HepG2 (cell line): ENCODE results near the gene SEMA6D.

Experiments
- CREB1 ChIP-seq, 2 experiments: fragments of 450-650 bp in 1 of 2; IDR thresholded peaks; 2 replicates each; pipeline ENCODE4 v1.6.1; 2016 to 2017; ENCODE audit warnings: control low read depth in 1 of 2, mild to moderate bottlenecking in 1 of 2, missing compliant biosample characterization in 1 of 2, missing genetic modification characterization in 1 of 2
- EZH2 ChIP-seq: conservative IDR thresholded peaks from 2 replicates; pipeline ENCODE4 v1.6.1; 2012; ENCODE audit warnings: mild to moderate bottlenecking, low read depth, low read length, moderate library complexity
- FIP1L1 ChIP-seq: fragments of 200-400 bp; formaldehyde crosslinking; IDR thresholded peaks from 2 replicates; pipeline ENCODE4 v1.6.1; 2018; ENCODE audit warnings: low read depth, mild to moderate bottlenecking, low read length, moderate library complexity, borderline replicate concordance; ENCODE audit not compliant: insufficient read depth
- FOXP1 ChIP-seq, 2 experiments: fragments of 450-650 bp in 1 of 2; IDR thresholded peaks; 2 replicates each; pipeline ENCODE4 v1.6.1; 2017 to 2018; ENCODE audit warnings: antibody characterized with exemption in 1 of 2
- MYC ChIP-seq: sonication (generic); formaldehyde crosslinking; IDR thresholded peaks from 2 replicates; pipeline ENCODE4 v1.9.0; 2021; ENCODE audit warnings: missing genetic modification reagents, borderline replicate concordance
- POLR2A ChIP-seq, 2 experiments: IDR thresholded peaks; 2 replicates each; pipeline ENCODE4 v1.6.1; 2011; ENCODE audit warnings: low read depth in 2 of 2, low read length in 2 of 2, mild to moderate bottlenecking in 1 of 2, moderate library complexity in 1 of 2; ENCODE audit not compliant: insufficient read depth in 1 of 2
- RAD21 ChIP-seq: fragments of 450-650 bp; formaldehyde crosslinking; IDR thresholded peaks from 2 replicates; pipeline ENCODE4 v1.5.0; 2020; ENCODE audit warnings: mild to moderate bottlenecking
- ZNF879 ChIP-seq: sonication (generic); formaldehyde crosslinking; IDR thresholded peaks from 2 replicates; pipeline ENCODE4 v1.8.1; 2023; ENCODE audit warnings: missing genetic modification reagents
- TF ChIP-seq, protein P1 (sequence below): IDR thresholded peaks from 2 replicates; pipeline ENCODE4 v1.6.1; 2012; ENCODE audit warnings: low read depth, low read length, improper control_type of control experiment
- TF ChIP-seq, protein P2 (sequence below): sonication (generic); formaldehyde crosslinking; IDR thresholded peaks from 2 replicates; pipeline ENCODE4 v1.8.1; 2023; ENCODE audit warnings: mild to moderate bottlenecking, missing genetic modification reagents
- TF ChIP-seq, protein P3 (sequence below): IDR thresholded peaks from 2 replicates; pipeline ENCODE4 v1.6.1; 2012; ENCODE audit warnings: low read length, improper control_type of control experiment
- TF ChIP-seq, protein P4 (sequence below): IDR thresholded peaks from 2 replicates; pipeline ENCODE4 v1.6.1; 2016; ENCODE audit warnings: low read depth, control low read depth
- TF ChIP-seq, protein P5 (sequence below): sonication (generic); formaldehyde crosslinking; IDR thresholded peaks from 2 replicates; pipeline ENCODE4 v1.8.0; 2022; ENCODE audit warnings: missing genetic modification reagents, low read depth, mild to moderate bottlenecking, borderline replicate concordance

DNA sequence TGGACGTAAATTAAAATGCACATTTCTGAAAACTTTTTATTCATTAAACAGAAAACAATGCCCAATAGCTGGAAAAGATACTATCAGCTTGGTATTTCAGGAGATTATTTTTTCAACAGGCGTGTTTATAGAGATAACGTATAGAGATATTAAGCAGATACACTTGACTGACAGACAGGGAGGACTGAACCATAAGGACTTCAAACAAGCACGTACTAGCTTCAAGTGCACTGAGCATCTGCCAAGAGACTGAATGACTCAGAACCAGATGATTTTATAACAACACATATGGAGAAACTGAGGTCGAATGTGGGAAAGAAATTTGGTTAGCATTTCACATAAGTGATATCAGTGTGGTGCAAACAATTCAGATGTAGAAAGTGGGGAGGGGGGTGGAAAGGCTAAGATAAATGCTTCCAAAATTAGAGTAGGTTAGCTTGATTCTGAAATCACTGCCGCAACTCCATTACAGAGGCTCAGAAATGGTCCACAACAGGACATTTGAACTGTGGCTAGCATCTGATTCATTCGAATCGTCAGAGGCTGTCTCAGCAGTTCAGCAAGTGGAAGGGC lies 103.5 kb downstream of the SEMA6D start:
- TF ChIP-seq POLR2A (IDR thresholded peaks at IDR 0.05; ENCODE audit: insufficient read depth in 1 of 2, low read depth in 2 of 2, low read length in 2 of 2) = no peak
- no peak for TF ChIP-seq CREB1 (IDR thresholded peaks at IDR 0.05)
- no peak for TF ChIP-seq CREB1 (CRISPR knock-in tag; IDR thresholded peaks at IDR 0.05)
- TF ChIP-seq, protein P1, sequence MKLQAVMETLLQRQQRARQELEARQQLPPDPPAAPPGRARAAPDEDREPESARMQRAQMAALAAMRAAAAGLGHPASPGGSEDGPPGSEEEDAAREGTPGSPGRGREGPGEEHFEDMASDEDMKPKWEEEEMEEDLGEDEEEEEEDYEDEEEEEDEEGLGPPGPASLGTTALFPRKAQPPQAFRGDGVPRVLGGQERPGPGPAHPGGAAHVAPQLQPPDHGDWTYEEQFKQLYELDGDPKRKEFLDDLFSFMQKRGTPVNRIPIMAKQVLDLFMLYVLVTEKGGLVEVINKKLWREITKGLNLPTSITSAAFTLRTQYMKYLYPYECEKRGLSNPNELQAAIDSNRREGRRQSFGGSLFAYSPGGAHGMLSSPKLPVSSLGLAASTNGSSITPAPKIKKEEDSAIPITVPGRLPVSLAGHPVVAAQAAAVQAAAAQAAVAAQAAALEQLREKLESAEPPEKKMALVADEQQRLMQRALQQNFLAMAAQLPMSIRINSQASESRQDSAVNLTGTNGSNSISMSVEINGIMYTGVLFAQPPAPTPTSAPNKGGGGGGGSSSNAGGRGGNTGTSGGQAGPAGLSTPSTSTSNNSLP = no peak
- TF ChIP-seq, protein P2, sequence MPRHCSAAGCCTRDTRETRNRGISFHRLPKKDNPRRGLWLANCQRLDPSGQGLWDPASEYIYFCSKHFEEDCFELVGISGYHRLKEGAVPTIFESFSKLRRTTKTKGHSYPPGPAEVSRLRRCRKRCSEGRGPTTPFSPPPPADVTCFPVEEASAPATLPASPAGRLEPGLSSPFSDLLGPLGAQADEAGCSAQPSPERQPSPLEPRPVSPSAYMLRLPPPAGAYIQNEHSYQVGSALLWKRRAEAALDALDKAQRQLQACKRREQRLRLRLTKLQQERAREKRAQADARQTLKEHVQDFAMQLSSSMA (CRISPR knock-in tag) = no peak
- no peak for TF ChIP-seq MYC (CRISPR knock-in tag)
- TF ChIP-seq EZH2 = no peak
- TF ChIP-seq FOXP1 (IDR thresholded peaks at IDR 0.05) = no peak
- TF ChIP-seq FOXP1 (CRISPR knock-in tag; IDR thresholded peaks at IDR 0.05) = no peak
- TF ChIP-seq, protein P3, sequence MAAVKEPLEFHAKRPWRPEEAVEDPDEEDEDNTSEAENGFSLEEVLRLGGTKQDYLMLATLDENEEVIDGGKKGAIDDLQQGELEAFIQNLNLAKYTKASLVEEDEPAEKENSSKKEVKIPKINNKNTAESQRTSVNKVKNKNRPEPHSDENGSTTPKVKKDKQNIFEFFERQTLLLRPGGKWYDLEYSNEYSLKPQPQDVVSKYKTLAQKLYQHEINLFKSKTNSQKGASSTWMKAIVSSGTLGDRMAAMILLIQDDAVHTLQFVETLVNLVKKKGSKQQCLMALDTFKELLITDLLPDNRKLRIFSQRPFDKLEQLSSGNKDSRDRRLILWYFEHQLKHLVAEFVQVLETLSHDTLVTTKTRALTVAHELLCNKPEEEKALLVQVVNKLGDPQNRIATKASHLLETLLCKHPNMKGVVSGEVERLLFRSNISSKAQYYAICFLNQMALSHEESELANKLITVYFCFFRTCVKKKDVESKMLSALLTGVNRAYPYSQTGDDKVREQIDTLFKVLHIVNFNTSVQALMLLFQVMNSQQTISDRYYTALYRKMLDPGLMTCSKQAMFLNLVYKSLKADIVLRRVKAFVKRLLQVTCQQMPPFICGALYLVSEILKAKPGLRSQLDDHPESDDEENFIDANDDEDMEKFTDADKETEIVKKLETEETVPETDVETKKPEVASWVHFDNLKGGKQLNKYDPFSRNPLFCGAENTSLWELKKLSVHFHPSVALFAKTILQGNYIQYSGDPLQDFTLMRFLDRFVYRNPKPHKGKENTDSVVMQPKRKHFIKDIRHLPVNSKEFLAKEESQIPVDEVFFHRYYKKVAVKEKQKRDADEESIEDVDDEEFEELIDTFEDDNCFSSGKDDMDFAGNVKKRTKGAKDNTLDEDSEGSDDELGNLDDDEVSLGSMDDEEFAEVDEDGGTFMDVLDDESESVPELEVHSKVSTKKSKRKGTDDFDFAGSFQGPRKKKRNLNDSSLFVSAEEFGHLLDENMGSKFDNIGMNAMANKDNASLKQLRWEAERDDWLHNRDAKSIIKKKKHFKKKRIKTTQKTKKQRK = no peak
- TF ChIP-seq RAD21 (CRISPR knock-in tag) = no peak
- TF ChIP-seq, protein P4, sequence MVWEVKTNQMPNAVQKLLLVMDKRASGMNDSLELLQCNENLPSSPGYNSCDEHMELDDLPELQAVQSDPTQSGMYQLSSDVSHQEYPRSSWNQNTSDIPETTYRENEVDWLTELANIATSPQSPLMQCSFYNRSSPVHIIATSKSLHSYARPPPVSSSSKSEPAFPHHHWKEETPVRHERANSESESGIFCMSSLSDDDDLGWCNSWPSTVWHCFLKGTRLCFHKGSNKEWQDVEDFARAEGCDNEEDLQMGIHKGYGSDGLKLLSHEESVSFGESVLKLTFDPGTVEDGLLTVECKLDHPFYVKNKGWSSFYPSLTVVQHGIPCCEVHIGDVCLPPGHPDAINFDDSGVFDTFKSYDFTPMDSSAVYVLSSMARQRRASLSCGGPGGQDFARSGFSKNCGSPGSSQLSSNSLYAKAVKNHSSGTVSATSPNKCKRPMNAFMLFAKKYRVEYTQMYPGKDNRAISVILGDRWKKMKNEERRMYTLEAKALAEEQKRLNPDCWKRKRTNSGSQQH (CRISPR knock-in tag) = no peak
- TF ChIP-seq FIP1L1 = no peak
- TF ChIP-seq, protein P5, sequence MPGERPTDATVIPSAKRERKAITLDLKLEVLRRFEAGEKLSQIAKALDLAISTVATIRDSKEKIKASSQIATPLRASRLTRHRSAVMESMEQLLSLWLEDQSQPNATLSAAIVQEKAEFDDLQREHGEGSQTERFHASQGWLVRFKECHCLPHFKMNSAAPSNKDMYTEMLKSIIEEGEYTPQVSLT (CRISPR knock-in tag) = no peak
- TF ChIP-seq ZNF879 (CRISPR knock-in tag) = no peak
